Right atrium auricular region (tissue), 2 donors: ENCODE results near the gene ABCB11. TPM values are rescaled to one million over a fixed set of nuclear protein-coding genes. Genes with fewer than 3 reads are reported as not detected.
A peak's percentile ranks its signal among the peaks of the same experiment; 100 is the strongest.

Experiments used
- DNase-seq: peaks from one replicate; pipeline ENCODE4 v3.0.0-alpha.2; 2019; ENCODE audit warnings: low spot score
- H3K27ac ChIP-seq, 2 donors: fragments of 200-600 bp; sonication (generic); 1 replicate in 1 of 2; 2 replicates in 1 of 2; pipeline ENCODE4 v1.5.1; 2016 to 2019
- H3K27me3 ChIP-seq, 2 donors: fragments of 200-600 bp; sonication (generic); one replicate each; pipeline versions ENCODE4 v1.5.1 to v1.6.0; 2017 to 2019
- H3K36me3 ChIP-seq: fragments of 200-600 bp; sonication (generic); one replicate; pipeline ENCODE4 v1.5.1; 2016
- H3K4me1 ChIP-seq, 2 donors: fragments of 200-600 bp; sonication (generic); one replicate each; pipeline versions ENCODE4 v1.5.1 to v1.6.0; 2017 to 2019
- H3K4me3 ChIP-seq, 2 donors: fragments of 200-600 bp; sonication (generic); 1 replicate in 1 of 2; 2 replicates in 1 of 2; pipeline ENCODE4 v1.5.1; 2017 to 2019; ENCODE audit warnings: mild to moderate bottlenecking in 1 of 2, moderate library complexity in 1 of 2
- H3K9me3 ChIP-seq, 2 donors: fragments of 200-600 bp; sonication (generic); one replicate each; pipeline ENCODE4 v1.5.1; 2019
- CTCF ChIP-seq, 2 donors: fragments of 200-600 bp; sonication (generic); IDR thresholded peaks; one replicate each; pipeline ENCODE4 v1.5.1; 2019; ENCODE audit warnings: antibody characterized with exemption in 2 of 2
- total RNA-seq, 2 donors: library from RNA; depleted of rRNA; stranded (reverse); fragments of >200 nt; gene quantifications; one replicate each; pipeline ENCODE4 v1.1.0, GENCODE V29; 2016

The ABCB11 gene
- total RNA-seq, 2 donors from 2014 or later = 0.12 to 0.33 TPM

- Histone ChIP-seq H3K9me3 (no peaks in the 10 kb centered on the region), H3K4me1 (no peaks in the 10 kb centered on the region), H3K27me3 (no peaks in the 10 kb centered on the region), H3K27ac (no peak overlapping the region), H3K4me3 (no peak overlapping the region), H3K36me3 (no peaks in the 10 kb centered on the region)
- no peak for DNase-seq
- TF ChIP-seq CTCF (IDR thresholded peaks at IDR 0.05) = peak; percentile 72 to 87
Measured at GRCh38 chr2:168961450-168962229, 69.5 kb downstream of the ABCB11 start.

- Histone ChIP-seq H3K36me3 (no peaks in the 10 kb centered on the region), H3K27ac (no peak overlapping the region)
- no peak for TF ChIP-seq CTCF (IDR thresholded peaks at IDR 0.05)
Measured at GRCh38 chr2:168956392-168956791, 74.7 kb downstream of the ABCB11 start.

GRCh38 chr2:168955321-168955720, 75.8 kb downstream of the ABCB11 start:
- no peak for DNase-seq
- H3K9me3 ChIP-seq = peaks cover 0 to 10% of the 10 kb centered on the region in 2 donors

More at GRCh38 chr2:168956392-168956791, 74.7 kb downstream of the ABCB11 start:
- DNase-seq = no peak
- Histone ChIP-seq H3K9me3 (peaks cover 0 to 10% of the 10 kb centered on the region in 2 donors), H3K27me3 (no peaks in the 10 kb centered on the region), H3K4me3 (no peak overlapping the region), H3K4me1 (no peaks in the 10 kb centered on the region)

GRCh38 chr2:168954256-168954655, 76.9 kb downstream of the ABCB11 start:
- Histone ChIP-seq H3K9me3 (peaks cover 0 to 10% of the 10 kb centered on the region in 2 donors), H3K4me3 (no peak overlapping the region), H3K36me3 (no peaks in the 10 kb centered on the region), H3K27ac (no peak overlapping the region), H3K4me1 (no peaks in the 10 kb centered on the region), H3K27me3 (no peaks in the 10 kb centered on the region)
- DNase-seq = no peak
- no peak for TF ChIP-seq CTCF (IDR thresholded peaks at IDR 0.05)

More at GRCh38 chr2:168955321-168955720, 75.8 kb downstream of the ABCB11 start:
- Histone ChIP-seq H3K27me3 (no peaks in the 10 kb centered on the region), H3K27ac (no peak overlapping the region), H3K36me3 (no peaks in the 10 kb centered on the region), H3K4me1 (no peaks in the 10 kb centered on the region), H3K4me3 (no peak overlapping the region)
- TF ChIP-seq CTCF (IDR thresholded peaks at IDR 0.05) = no peak

GRCh38 chr2:168952424-168952823, 78.7 kb downstream of the ABCB11 start:
- no peaks in the 10 kb centered on the region for H3K27me3 ChIP-seq
- no peak for TF ChIP-seq CTCF (IDR thresholded peaks at IDR 0.05)
- H3K27ac ChIP-seq = no peak overlapping the region
- DNase-seq = no peak
- H3K4me3 ChIP-seq = no peak overlapping the region
- H3K36me3 ChIP-seq = no peaks in the 10 kb centered on the region
- H3K4me1 ChIP-seq = no peaks in the 10 kb centered on the region
- H3K9me3 ChIP-seq = peaks cover 0 to 10% of the 10 kb centered on the region in 2 donors
